ENCODE data around the gene TGFBR3. TPM values are rescaled to one million over a fixed set of nuclear protein-coding genes. Genes with fewer than 3 reads are reported as not detected.

TGFBR3 gene
- total and polyA plus RNA-seq, 2 of the 13 experiments (the other 11 are each of a cell fraction or from before 2014, with no cell fraction given), result 76.5 to 195 TPM

GRCh38 chr1:91827459-91828321, 58.3 kb downstream of the TGFBR3 start (continued):
- no peak for TF ChIP-seq CTCF (CRISPR knock-in tag; IDR thresholded peaks at IDR 0.05)
- no peak for TF ChIP-seq TRIM22 (IDR thresholded peaks at IDR 0.05)
- TF ChIP-seq ZNF703 (CRISPR knock-in tag; IDR thresholded peaks at IDR 0.05; ENCODE audit: borderline replicate concordance), result no peak
- TF ChIP-seq ATRX (CRISPR knock-in tag; IDR thresholded peaks at IDR 0.05; ENCODE audit: borderline replicate concordance), result no peak
- no peak for TF ChIP-seq ZNF572 (CRISPR knock-in tag; IDR thresholded peaks at IDR 0.05)
- no peak for TF ChIP-seq ZNF605 (CRISPR knock-in tag; IDR thresholded peaks at IDR 0.05)
- no peak for TF ChIP-seq REL (CRISPR knock-in tag; conservative IDR thresholded peaks at IDR 0.05)
- no peak for TF ChIP-seq ELK4 (CRISPR knock-in tag; IDR thresholded peaks at IDR 0.05; ENCODE audit: borderline replicate concordance)
- TF ChIP-seq ARID2 (CRISPR knock-in tag; IDR thresholded peaks at IDR 0.05; ENCODE audit: borderline replicate concordance), result no peak
- TF ChIP-seq MLX (CRISPR knock-in tag; IDR thresholded peaks at IDR 0.05), result no peak; the same call in 1 of the 2 replicates
- no peak for TF ChIP-seq ZBTB33 (CRISPR knock-in tag; IDR thresholded peaks at IDR 0.05)
- TF ChIP-seq CREB1 (IDR thresholded peaks at IDR 0.05), result no peak
- peak; percentile 48 for TF ChIP-seq CREB1 (CRISPR knock-in tag; IDR thresholded peaks at IDR 0.05)
- no peak for TF ChIP-seq ZNF136 (CRISPR knock-in tag; IDR thresholded peaks at IDR 0.05; ENCODE audit: low read depth)
- TF ChIP-seq ZNF660 (CRISPR knock-in tag; IDR thresholded peaks at IDR 0.05; ENCODE audit: borderline replicate concordance, low read depth), result no peak
- TF ChIP-seq SP140L (CRISPR knock-in tag; IDR thresholded peaks at IDR 0.05; ENCODE audit: borderline replicate concordance), result no peak
- TF ChIP-seq ZNF383 (CRISPR knock-in tag; IDR thresholded peaks at IDR 0.05; ENCODE audit: borderline replicate concordance), result no peak
- no peak for TF ChIP-seq ZNF569 (CRISPR knock-in tag; IDR thresholded peaks at IDR 0.05; ENCODE audit: borderline replicate concordance)
- TF ChIP-seq BCL6 (CRISPR knock-in tag; IDR thresholded peaks at IDR 0.05), result peak; percentile 42; the same call in 1 of the 2 replicates
- TF ChIP-seq ZNF124 (CRISPR knock-in tag; IDR thresholded peaks at IDR 0.05), result no peak
- TF ChIP-seq GZF1 (CRISPR knock-in tag; IDR thresholded peaks at IDR 0.05), result no peak
- TF ChIP-seq ZNF205 (CRISPR knock-in tag; IDR thresholded peaks at IDR 0.05), result no peak; the same call in 1 of the 2 replicates
- TF ChIP-seq DDIT3 (CRISPR knock-in tag; IDR thresholded peaks at IDR 0.05), result no peak
